GM12878 (cell line): ENCODE measurements around the gene PAGE5. TPM values are rescaled to one million over a fixed set of nuclear protein-coding genes. Genes with fewer than 3 reads are reported as not detected.

Experiments
- ATAC-seq: fragments of 200-7000 bp; cut with Tn5 transposase; 3 replicates; pipeline ENCODE4 v1.9.1; 2020; ENCODE audit warnings: mild to moderate bottlenecking, moderate library complexity
- BruUV-seq: library from RNA; stranded (reverse); fragments of 400-500 nt; replicated peaks from 2 replicates; lab custom pipeline; 2021; lab: Mats Ljungman, UMichigan
- CTCF ChIA-PET: fragments of 300-600 bp; sonication (Branson Sonifier 250); formaldehyde crosslinking; extraction: SDS; loops from one replicate; lab custom pipeline; 2021; ENCODE audit warnings: inconsistent platforms; lab: Yijun Ruan, JAX
- POLR2A ChIA-PET: fragments of 350-600 bp; formaldehyde crosslinking; extraction: SDS; loops from one replicate; lab custom pipeline; 2021; ENCODE audit warnings: inconsistent platforms; lab: Charles Lee
- RAD21 ChIA-PET: fragments of 300-600 bp; sonication (Branson Sonifier 250); formaldehyde crosslinking; loops from one replicate; lab custom pipeline; 2023; ENCODE audit warnings: antibody characterized with exemption; ENCODE audit not compliant: unreplicated experiment; lab: Charles Lee
- SMC1A ChIA-PET: fragments of 300-600 bp; sonication (Branson Sonifier 250); formaldehyde crosslinking; loops from one replicate; lab custom pipeline; 2023; ENCODE audit not compliant: unreplicated experiment, uncharacterized antibody; lab: Charles Lee
- DNase-seq: peaks from one replicate; pipeline ENCODE4 v3.0.0-alpha.2; 2011; ENCODE audit warnings: low read depth, low spot score
- FAIRE-seq: peaks from 3 replicates; lab custom pipeline; 2011; peaks lifted over from hg19 to GRCh38; lab: Jason Lieb, UNC
- H2AFZ ChIP-seq: 2 replicates; pipeline ENCODE4 v1.6.0; 2011; ENCODE audit warnings: low read depth, low read length, control low read depth; ENCODE audit not compliant: control insufficient read depth
- H3K27ac ChIP-seq: 2 replicates; pipeline ENCODE4 v1.5.1; 2011; ENCODE audit warnings: control low read depth; ENCODE audit not compliant: control insufficient read depth, insufficient read depth
- H3K27me3 ChIP-seq, 2 experiments: replicated peaks in 1 of 2; 2 replicates each; pipeline versions ENCODE4 v1.6.0 to v1.6.1; 2011; ENCODE audit warnings: low read length in 1 of 2; ENCODE audit not compliant: control insufficient read depth in 2 of 2, insufficient read depth in 2 of 2
- H3K36me3 ChIP-seq, 2 experiments: 2 replicates each; pipeline ENCODE4 v1.5.1; 2011; ENCODE audit warnings: low read length in 1 of 2; ENCODE audit not compliant: control insufficient read depth in 2 of 2, insufficient read depth in 2 of 2
- H3K4me1 ChIP-seq: 2 replicates; pipeline ENCODE4 v1.6.1; 2011; ENCODE audit warnings: mild to moderate bottlenecking, low read length, moderate library complexity, mixed read lengths; ENCODE audit not compliant: control insufficient read depth, insufficient read depth
- H3K4me2 ChIP-seq: 2 replicates; pipeline ENCODE4 v1.6.0; 2011; ENCODE audit warnings: control low read depth; ENCODE audit not compliant: control insufficient read depth, insufficient read depth
- H3K4me3 ChIP-seq: fragments of 200-600 bp; sonication (generic); 2 replicates; pipeline ENCODE4 v1.5.1; 2016
- H3K79me2 ChIP-seq: 2 replicates; pipeline ENCODE4 v1.6.0; 2011; ENCODE audit warnings: low read length; ENCODE audit not compliant: control insufficient read depth, insufficient read depth
- H3K9ac ChIP-seq: 2 replicates; pipeline ENCODE4 v1.8.0; 2011; ENCODE audit warnings: low read length, control low read depth, mixed read lengths; ENCODE audit not compliant: control insufficient read depth, insufficient read depth
- H3K9me3 ChIP-seq: replicated peaks from 3 replicates; pipeline ENCODE4 v1.5.1; 2011; ENCODE audit warnings: mild to moderate bottlenecking, low read length; ENCODE audit not compliant: control insufficient read depth, insufficient read depth
- H4K20me1 ChIP-seq: 2 replicates; pipeline ENCODE4 v1.6.0; 2011; ENCODE audit not compliant: control insufficient read depth, insufficient read depth
- KDM1A ChIP-seq: fragments of 200-600 bp; sonication (generic); IDR thresholded peaks from 2 replicates; pipeline ENCODE4 v1.6.1; 2016; ENCODE audit warnings: borderline replicate concordance
- LARP7 ChIP-seq: fragments of 450-650 bp; IDR thresholded peaks from 2 replicates; pipeline ENCODE4 v1.6.1; 2017; ENCODE audit warnings: mild to moderate bottlenecking
- POLR2AphosphoS5 ChIP-seq: IDR thresholded peaks from 2 replicates; pipeline ENCODE4 v1.6.1; 2011; ENCODE audit warnings: mild to moderate bottlenecking, low read length, inconsistent platforms
- RFX5 ChIP-seq: IDR thresholded peaks from 2 replicates; pipeline ENCODE4 v1.6.1; 2011; ENCODE audit warnings: low read depth, low read length, improper control_type of control experiment
- SMAD1 ChIP-seq: fragments of 450-650 bp; IDR thresholded peaks from 2 replicates; pipeline ENCODE4 v1.6.1; 2018; ENCODE audit warnings: mild to moderate bottlenecking, low read depth; ENCODE audit not compliant: partially characterized antibody
- SRF ChIP-seq, 2 experiments: IDR thresholded peaks; 2 replicates each; pipeline ENCODE4 v1.6.1; 2011; ENCODE audit warnings: low read depth in 2 of 2, low read length in 2 of 2, mild to moderate bottlenecking in 1 of 2, moderate library complexity in 1 of 2
- ZBTB40 ChIP-seq: fragments of 450-650 bp; IDR thresholded peaks from 2 replicates; pipeline ENCODE4 v1.6.1; 2016; ENCODE audit warnings: mild to moderate bottlenecking, moderate library complexity, borderline replicate concordance
- WGBS: methylation state at CpG from one replicate; pipeline ENCODE4 v1.1.6; 2016; ENCODE audit warnings: low lambda C conversion rate; ENCODE audit not compliant: insufficient replicate concordance, insufficient coverage; ENCODE audit errors: missing lambda C conversion rate; 5-methylcytosine and 5-hydroxymethylcytosine counted together
- in situ Hi-C: fragments of 300-500 bp; cut with MboI; formaldehyde crosslinking; loops from 9 replicates; pipeline ENCODE4 v1.14.3; 2018; ENCODE audit warnings: mixed read lengths
- intact Hi-C: fragments of 100-400 bp; cut with micrococcal nuclease; formaldehyde crosslinking; loops from one replicate; pipeline ENCODE4 v1.14.2; 2022; ENCODE audit not compliant: unreplicated experiment
- polyA plus RNA-seq, 11 experiments: library from polyadenylated mRNA; depleted of rRNA in 4 of 11; unstranded in 6 of 11; stranded (reverse) in 5 of 11; fragments of >200 nt; fragmentation: Nextera tagmentation in 4 of 11; fragmentation: Illumina TruSeq in 1 of 11; extraction: Ambion mirVana in 4 of 11; extraction: Trizol in 1 of 11; gene quantifications; 1 replicate in 1 of 11; 2 replicates in 10 of 11; pipeline versions ENCODE4 v1.2.1 to v1.2.3, GENCODE V29; 2011 to 2016; ENCODE audit warnings: inconsistent platforms in 2 of 11, missing spikeins in 2 of 11, low read depth in 1 of 11
- total RNA-seq, 4 experiments: library from RNA; depleted of rRNA in 3 of 4; stranded (reverse); fragments of >200 nt in 3 of 4; fragmentation: Illumina TruSeq in 1 of 4; extraction: Trizol in 1 of 4; gene quantifications; 2 replicates each; pipeline versions ENCODE4 v1.2.1 to v1.2.3, GENCODE V29; 2013 to 2021

The PAGE5 gene
- total and polyA plus RNA-seq, 10 of the 15 experiments (the other 5 are each of a cell fraction or from before 2014, with no cell fraction given) = 0.23 to 3.7 (median 0.47) TPM; not detected in 6

GRCh38 chrX:55260806-55261205 lies 40.7 kb downstream of the PAGE5 start:
- Histone ChIP-seq H3K9me3 (no peaks in the 10 kb centered on the region), H3K36me3 (no peaks in the 10 kb centered on the region), H3K4me1 (no peaks in the 10 kb centered on the region), H3K27me3 (no peaks in the 10 kb centered on the region), H4K20me1 (no peaks in the 10 kb centered on the region), H3K79me2 (no peaks in the 10 kb centered on the region), H2AFZ (no peak overlapping the region), H3K4me3 (no peak overlapping the region), H3K4me2 (no peak overlapping the region), H3K27ac (no peak overlapping the region), H3K9ac (no peak overlapping the region)
- TF ChIP-seq ZBTB40 (no peak), SMAD1 (no peak)
- intact Hi-C loops (no loop called here), in situ Hi-C loops (loop anchor here (25.0 kb wide), 1 partner anchor 99 kb away; no protein-coding TSS in a partner anchor)
- ChIA-PET POLR2A (no interaction called here), RAD21 (no interaction called here), CTCF (no interaction called here), SMC1A (interaction anchor here (0.6 kb wide), 1 partner anchor 11 kb away, joined by 3 read pairs; no protein-coding TSS in a partner anchor)
- FAIRE-seq (no peak), ATAC-seq (no peak), DNase-seq (no peak)
- WGBS = 15% methylated on average over 2 of the region's 2 CpGs
- BruUV-seq = no TSS peak

GRCh38 chrX:55264816-55265215 lies 44.7 kb downstream of the PAGE5 start, which contains the start of gene PAGE3:
TSS of gene PAGE3 (minus strand) at chrX:55264916. CDS start at chrX:55263903, 1,013 bp downstream.
- no peaks in the 10 kb centered on the region for H3K36me3 ChIP-seq
- no peak within 1 kb of the TSS for H3K4me3 ChIP-seq
- RAD21 ChIA-PET = no interaction called here
- intact Hi-C loops (no loop called here), in situ Hi-C loops (loop anchor here (25.0 kb wide), 1 partner anchor 103 kb away; no protein-coding TSS in a partner anchor)
- BruUV-seq = no TSS peak
- no peaks in the 10 kb centered on the region for H3K27me3 ChIP-seq
- H4K20me1 ChIP-seq = no peaks in the 10 kb centered on the region
- no peaks in the 10 kb centered on the region for H3K4me1 ChIP-seq
- no peak within 1 kb of the TSS for H3K27ac ChIP-seq
- H2AFZ ChIP-seq = no peak within 1 kb of the TSS
- H3K9me3 ChIP-seq = no peaks in the 10 kb centered on the region
- ATAC-seq = no peak
- SMC1A ChIA-PET = no interaction called here
- 51% methylated on average over 5 of the region's 5 CpGs for WGBS
- POLR2A ChIA-PET = no interaction called here
- TF ChIP-seq SRF (IDR thresholded peaks at IDR 0.05; ENCODE audit: low read depth in 2 of 2, low read length in 2 of 2) (no peak), POLR2AphosphoS5 (no peak), RFX5 (no peak), KDM1A (no peak), LARP7 (no peak)
- TF ChIP-seq, all 136 proteins: peak for 0
- no peak within 1 kb of the TSS for H3K4me2 ChIP-seq
- H3K79me2 ChIP-seq = no peaks in the 10 kb centered on the region
- no peak within 1 kb of the TSS for H3K9ac ChIP-seq
- CTCF ChIA-PET = no interaction called here
- no peak for DNase-seq
- no peak for FAIRE-seq
